Left renal pelvis (tissue), 4 donors: ENCODE data around the gene WSCD2. TPM values are rescaled to one million over a fixed set of nuclear protein-coding genes. Genes with fewer than 3 reads are reported as not detected.
A peak's percentile ranks its signal among the peaks of the same experiment; 100 is the strongest.

Experiments
- DNase-seq, 4 donors: peaks; one replicate each; pipeline ENCODE4 v3.0.0-alpha.2; 2013; ENCODE audit warnings: low read depth in 4 of 4, low spot score in 3 of 4
- polyA plus RNA-seq, 4 donors: library from polyadenylated mRNA; unstranded; fragments of 120-200 nt; gene quantifications; one replicate each; pipeline ENCODE4 v1.2.1, GENCODE V29; 2013; ENCODE audit not compliant: insufficient read length in 4 of 4

WSCD2 gene
- polyA plus RNA-seq, 4 donors: 7.9 to 10.8 (median 9.2) TPM

GRCh38 chr12:108106599-108106998 is 22.5 kb upstream of the WSCD2 start:
- no peak for DNase-seq

- DNase-seq: no peak
Observed at GRCh38 chr12:108107293-108107692, 21.8 kb upstream of the WSCD2 start.

- no peak for DNase-seq
Observed at GRCh38 chr12:108109504-108109903, 19.6 kb upstream of the WSCD2 start.

- DNase-seq: no peak
Observed at GRCh38 chr12:108109954-108110353, 19.1 kb upstream of the WSCD2 start.

- no peak for DNase-seq
Observed at GRCh38 chr12:108110844-108111243, 18.2 kb upstream of the WSCD2 start.

GRCh38 chr12:108112832-108113556 is 16.1 kb upstream of the WSCD2 start:
- DNase-seq: no peak

- DNase-seq: peak in 1 of 4 donors; percentile 54
Observed at GRCh38 chr12:108115123-108116121, 13.7 kb upstream of the WSCD2 start.

GRCh38 chr12:108116254-108116653 is 12.8 kb upstream of the WSCD2 start:
- DNase-seq: no peak

GRCh38 chr12:108116699-108117098 is 12.4 kb upstream of the WSCD2 start:
- DNase-seq: no peak

- DNase-seq: no peak
Observed at GRCh38 chr12:108117163-108117849, 11.8 kb upstream of the WSCD2 start.

- no peak for DNase-seq
Observed at GRCh38 chr12:108117902-108118301, 11.2 kb upstream of the WSCD2 start.

GRCh38 chr12:108119126-108119973 is 9.7 kb upstream of the WSCD2 start:
- DNase-seq: no peak

- DNase-seq: no peak
Observed at GRCh38 chr12:108119974-108120862, 8.9 kb upstream of the WSCD2 start.

GRCh38 chr12:108120863-108121165 is 8.3 kb upstream of the WSCD2 start:
- no peak for DNase-seq

- DNase-seq: no peak
Observed at GRCh38 chr12:108121320-108121719, 7.8 kb upstream of the WSCD2 start.

GRCh38 chr12:108121728-108122471 is 7.2 kb upstream of the WSCD2 start:
- DNase-seq: no peak

- no peak for DNase-seq
Observed at GRCh38 chr12:108122644-108123043, 6.4 kb upstream of the WSCD2 start.

- no peak for DNase-seq
Observed at GRCh38 chr12:108123402-108123801, 5.7 kb upstream of the WSCD2 start.

- DNase-seq: no peak
Observed at GRCh38 chr12:108125073-108125472, 4.0 kb upstream of the WSCD2 start.
